ENCODE measurements around the gene CCM2.
A peak's percentile ranks its signal among the peaks of the same experiment; 100 is the strongest.
"Not testable (repeated sequence)": the region's sequence is repeated elsewhere in the genome, so short reads cannot be mapped to it uniquely, and the experiment has no call there.

CCM2 gene

DNA sequence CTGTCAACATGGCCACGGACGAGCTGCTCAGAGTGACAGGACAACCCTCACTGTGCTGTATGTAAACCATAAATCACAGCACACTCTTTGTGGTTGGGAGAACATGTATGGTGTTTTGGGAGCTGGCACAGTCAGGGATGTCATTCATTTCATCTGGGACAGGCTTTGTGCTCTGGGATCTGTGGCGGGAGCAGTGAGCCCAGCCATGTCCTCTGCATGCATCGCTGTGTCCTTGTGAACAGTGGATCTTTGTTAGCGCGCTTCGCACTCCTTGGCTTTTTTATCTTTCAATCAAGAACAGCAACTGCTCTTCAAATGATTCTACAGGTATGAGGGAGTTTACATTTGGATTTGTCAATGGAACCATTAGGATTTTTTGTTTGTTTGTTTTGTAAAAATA is 7.1 kb downstream of the CCM2 start:
- DNase-seq = no peak

DNA sequence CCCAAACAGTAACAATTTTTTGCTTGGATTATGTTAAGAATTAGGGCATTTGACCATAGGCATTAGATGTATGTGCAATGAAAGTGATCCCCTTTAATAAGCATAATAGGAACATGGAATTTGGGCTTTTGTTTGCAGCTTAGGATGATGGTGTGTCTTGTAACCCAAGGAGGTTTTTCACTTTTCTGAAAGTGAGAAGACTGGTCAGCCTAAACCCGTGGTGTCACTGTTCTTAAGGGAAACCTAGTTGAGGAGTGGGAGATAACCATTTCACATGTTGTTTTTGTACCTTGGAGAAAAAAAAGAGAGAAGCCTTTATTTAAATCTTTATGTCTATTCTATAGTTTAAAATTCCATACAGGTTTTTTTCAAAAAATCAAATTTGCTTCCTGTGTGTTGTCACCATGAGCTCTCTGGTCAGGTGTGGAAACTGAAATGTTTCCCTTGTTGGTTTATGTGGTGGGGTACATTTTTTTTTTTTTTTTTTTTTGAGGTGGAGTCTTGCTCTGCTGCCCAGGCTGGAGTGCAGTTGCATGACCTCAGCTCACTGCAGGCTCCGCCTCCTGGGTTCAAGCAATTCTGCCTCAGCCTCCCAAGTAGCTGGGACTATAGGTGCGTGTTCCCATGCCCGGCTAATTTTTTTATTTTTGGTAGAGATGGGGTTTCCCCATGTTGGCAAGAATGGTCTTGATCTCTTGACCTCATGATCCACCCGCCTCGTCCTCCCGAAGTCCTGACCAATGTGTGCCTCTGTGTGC is 7.7 kb downstream of the CCM2 start:
- DNase-seq = no peak

DNA sequence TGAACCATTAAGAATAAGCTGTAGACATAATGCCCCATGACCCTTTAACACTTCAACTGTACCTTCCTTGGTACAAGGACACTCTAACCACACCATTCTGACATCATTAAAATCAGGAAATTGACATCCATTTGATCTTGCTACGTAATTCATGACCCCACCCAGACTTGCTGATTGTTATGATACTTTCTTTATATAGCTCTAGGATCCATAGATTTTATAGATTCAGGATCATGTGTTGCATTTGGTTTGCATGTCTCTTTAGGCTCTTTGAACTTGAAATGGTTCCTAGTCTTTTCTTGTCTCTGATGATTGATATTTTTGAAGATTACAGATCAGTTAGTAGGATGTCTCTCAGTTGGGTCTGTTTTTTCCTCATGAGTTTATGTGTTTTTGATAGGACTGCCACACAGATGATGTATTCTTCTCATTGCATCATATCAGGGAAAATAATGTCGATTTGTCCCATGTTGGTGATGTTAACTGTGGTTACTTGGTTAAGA is 13.5 kb downstream of the CCM2 start:
- DNase-seq = peak in 1 of 2 donors; percentile 47

DNA sequence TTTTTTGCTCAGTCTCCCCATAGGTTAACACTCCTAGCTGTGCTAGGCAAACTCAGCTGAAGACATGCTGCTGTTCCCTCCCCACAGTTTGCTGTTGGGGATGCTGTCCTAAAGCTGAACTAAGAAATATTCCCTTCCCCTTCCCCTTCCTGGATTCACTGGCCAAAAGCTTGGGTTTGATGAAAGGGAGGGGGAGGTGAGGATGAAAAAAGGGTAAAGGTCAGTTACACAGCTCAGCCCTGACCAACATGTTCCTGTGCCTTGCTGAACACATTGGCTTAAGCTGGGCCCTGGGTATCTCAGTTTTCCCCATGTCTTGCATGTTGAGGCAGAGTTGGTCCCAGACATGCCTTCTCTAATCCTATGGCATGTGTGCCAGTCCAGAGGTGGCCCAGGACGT is 15.3 kb downstream of the CCM2 start:
- no peak for DNase-seq

- DNase-seq = no peak
Measured at GRCh38 chr7:45017253-45017652, 17.3 kb downstream of the CCM2 start.

DNA sequence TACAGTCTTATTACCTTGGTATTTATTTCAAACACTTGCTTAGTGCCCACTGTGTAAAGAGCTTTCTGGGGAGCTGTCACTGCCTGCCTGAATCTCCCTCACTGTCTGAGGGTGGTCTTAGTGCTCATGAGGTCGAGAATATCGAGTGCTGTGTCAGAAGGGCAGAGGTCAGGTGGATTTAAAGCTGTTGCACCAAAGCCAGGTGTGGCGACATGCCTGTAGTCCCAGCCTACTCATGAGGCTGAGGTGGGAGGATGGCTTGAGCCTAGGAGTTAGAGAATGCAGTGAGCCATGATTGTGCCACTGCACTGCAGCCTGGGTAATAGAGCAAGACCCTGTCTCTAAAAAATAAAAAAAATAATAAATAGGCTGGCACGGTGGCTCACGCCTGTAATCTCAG is 20.9 kb downstream of the CCM2 start:
- DNase-seq = no peak

GRCh38 chr7:45021604-45022296 is 21.7 kb downstream of the CCM2 start:
- no peak for DNase-seq

- no peak for DNase-seq
Measured at GRCh38 chr7:45024126-45024744, 24.2 kb downstream of the CCM2 start.

GRCh38 chr7:45025473-45025872 is 25.5 kb downstream of the CCM2 start:
- not testable (repeated sequence) for DNase-seq

GRCh38 chr7:45026013-45026412 is 26.0 kb downstream of the CCM2 start:
- DNase-seq = no peak

DNA sequence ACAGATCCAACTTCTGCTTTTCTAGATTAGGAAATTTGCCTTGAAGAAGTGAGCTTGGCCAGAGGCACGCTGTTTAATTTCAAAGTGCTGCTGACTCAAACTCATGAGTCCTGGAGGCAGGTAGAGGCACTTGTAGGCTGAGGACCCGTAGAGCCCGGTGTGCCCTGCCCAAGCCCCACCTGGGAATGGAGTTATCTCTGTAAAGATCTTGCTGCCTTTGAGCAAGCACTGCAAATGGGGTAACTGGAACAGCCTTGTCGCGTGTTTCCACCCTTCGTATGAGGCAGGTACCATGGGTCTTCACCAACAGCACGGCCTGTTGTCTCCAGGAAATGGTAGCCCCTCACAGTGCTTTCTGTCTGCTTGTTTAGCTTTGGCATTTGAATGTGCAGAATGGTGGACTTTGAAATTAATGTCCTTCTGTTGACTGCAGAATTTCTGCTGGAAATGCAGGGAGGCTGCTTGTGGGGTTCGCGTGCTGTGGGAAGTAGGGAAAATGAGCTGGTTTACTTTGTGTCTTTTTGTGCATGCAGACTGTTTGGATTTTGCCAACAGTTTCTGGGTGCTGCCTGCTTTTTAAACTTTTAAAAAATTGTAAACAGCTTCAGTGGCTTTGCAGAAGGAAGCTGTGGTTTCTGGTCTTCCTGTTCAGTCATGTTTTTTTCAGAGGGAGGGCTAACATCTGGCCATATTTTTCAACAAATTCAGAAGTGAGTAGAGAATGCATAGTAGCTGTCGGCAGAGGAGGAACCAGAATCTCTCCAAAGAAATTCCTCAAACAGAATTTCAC is 27.2 kb downstream of the CCM2 start:
- DNase-seq = peak; percentile 20 to 62

DNA sequence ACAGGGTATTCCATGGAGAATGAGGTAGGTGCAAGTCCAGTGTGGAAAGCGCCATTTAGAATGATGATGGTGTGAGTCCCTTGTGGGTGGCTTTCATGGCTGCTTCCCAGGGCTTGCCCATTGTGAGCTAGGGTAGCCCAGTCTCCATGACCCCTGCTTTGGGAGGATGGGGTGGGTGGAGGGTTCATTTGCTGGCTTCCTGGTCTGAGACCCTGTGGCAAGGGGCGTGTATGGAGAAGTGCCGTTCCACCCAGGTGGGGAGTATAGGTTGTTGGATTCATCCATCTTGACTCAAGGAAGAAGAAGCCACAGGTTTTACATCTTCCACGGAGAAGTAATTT is 27.7 kb downstream of the CCM2 start:
- DNase-seq = no peak

- no peak for DNase-seq
Measured at GRCh38 chr7:45028138-45028919, 28.3 kb downstream of the CCM2 start.

DNA sequence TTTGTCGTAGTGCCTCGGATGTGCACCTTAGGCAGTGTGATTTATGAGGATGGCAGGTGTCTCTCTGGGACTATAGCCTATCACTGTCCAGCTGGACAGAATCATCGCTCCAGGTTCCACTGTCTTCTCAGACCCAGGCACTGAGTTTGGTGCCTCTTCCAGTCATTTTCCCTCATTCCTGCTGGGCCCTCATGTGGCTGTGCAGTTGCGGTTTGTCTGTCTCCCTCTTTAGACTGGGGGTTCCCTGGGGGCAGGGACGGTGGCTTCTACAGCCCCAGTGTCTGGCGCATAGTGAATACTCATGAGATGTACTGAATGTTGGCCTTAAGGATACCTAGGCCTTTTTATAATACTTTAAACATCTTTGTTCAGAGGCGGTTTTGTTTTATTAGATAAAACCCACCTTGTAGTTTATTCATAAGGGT is 28.9 kb downstream of the CCM2 start:
- no peak for DNase-seq

DNA sequence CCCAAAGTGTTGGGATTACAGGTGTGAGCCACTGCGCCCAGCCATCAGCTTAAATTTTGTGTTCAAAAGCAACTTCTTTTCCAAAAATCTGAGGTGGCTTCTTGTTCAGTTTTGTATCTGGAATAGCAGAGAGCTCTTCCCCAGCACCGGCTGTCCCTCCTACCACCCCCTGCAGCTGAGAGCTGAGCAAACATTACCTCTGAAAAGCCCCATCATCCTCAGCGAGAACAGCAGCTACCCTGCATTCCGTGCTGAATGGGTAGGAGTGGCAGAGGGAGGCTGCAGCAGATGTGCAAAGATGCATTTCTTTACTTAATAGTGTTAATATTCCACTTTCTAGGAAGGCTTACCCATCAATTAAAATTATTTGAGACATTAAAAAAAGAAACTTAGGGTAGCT is 31.8 kb downstream of the CCM2 start:
- no peak for DNase-seq

DNA sequence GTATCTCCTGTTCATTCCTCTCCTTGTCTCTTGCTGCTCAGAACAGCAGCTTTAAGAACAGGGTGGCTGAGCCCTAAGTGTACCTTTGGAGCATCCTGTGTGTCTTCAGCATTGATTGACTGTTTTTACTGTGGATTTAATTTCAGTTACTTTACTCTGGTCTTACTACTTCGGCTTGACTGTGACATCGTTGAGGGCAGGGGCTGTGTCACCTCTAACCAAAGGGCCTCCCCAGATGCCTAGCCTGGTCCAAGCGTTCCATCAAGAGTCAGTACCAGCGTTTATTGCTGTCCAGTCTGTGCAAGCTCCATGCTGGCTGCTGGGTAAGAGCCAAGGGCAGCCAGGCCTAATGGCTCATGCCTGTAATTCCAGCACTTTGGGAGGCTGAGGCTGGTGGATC is 32.4 kb downstream of the CCM2 start:
- no peak for DNase-seq

DNA sequence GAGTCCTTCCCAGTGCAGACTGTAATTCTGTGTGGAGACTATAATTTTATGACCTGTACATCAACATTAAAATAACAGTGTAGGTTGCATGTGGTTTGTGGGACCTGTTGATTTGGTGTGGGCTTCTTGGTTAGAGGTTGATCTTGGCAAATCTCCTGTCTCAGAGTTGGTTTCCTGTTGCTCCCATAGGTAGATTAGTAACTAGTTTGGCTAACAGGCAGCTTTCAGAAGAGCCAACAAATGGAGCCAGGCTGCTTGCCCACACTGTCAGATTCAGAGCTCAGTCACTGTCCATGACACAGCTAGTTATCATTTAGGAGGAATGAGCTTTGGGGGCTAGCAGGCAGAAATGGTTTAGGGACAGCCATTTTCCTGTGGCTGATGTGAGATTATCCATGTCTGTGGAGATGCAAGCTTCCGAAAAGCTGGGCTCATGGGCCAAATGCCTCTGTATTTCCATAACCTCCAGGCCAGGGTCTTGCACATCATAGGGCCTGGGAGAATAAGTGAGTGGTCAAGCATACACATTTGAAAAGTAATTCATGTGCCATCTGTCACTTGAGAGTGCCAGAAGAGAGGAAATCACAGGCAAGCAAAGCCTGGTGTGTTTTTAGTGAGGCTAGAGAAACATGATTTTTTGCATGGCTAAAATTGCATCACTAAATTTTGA is 33.4 kb downstream of the CCM2 start:
- DNase-seq = peak in 1 of 2 donors; percentile 22

- no peak for DNase-seq
Measured at GRCh38 chr7:45033931-45034290, 33.9 kb downstream of the CCM2 start.

DNA sequence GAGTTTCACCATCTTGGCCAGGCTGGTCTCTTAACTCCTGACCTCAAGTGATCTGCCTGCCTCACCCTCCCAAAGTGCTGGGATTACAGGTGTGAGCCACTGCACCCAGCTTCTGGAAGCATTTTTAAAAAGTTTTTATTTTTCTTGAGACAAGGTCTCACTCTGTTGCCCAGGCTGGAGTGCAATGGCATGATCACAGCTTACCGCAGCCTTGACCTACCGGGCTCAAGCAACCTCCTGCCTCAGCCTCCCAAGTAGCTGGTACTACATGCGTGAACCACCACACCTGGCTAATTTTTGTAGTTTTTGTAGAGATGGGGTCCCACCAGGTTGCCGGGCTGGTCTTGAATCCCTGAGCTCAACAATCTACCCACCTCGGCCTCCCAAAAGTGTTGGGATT is 34.7 kb downstream of the CCM2 start:
- DNase-seq = not testable (repeated sequence)

DNA sequence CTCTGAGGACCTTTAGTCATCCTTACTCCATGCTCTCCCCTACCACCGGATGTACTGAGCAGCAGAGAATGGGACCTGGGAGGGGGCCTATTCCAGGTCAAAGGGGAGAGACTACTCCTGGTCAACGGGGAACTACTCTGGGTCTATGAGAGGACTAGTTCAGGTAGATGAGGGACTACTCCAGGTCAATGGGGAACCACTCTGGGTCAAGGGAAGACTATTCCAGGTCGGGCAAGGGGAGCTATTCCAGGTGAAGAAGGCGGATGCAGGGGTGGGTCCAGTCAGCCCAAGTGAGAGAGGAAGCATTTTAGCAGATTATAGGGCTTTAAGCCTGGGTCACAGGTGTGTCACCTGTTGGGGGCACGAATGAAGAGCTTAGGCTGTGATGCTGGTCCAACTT is 35.4 kb downstream of the CCM2 start:
- no peak for DNase-seq

DNA sequence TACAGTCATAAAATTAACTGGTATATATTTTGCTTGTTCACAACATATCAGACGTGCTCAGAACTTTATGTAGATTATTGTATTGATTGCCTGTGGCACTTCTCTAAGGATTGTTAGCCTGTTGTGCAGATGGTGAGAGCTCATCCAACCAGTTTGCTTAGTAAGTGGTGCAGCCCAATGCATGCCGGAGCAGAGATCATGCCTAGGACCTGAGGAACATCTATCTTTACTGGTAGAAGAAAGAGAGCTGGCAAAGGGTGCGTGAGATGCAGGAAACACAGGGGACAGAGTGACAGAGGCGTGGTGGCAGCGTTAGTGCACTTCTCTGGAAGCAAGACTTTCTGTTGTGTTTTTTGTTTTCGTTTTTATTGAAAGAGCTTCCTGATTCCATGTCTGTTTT is 35.9 kb downstream of the CCM2 start:
- no peak for DNase-seq

GRCh38 chr7:45036317-45036716 is 36.3 kb downstream of the CCM2 start:
- no peak for DNase-seq

Measured in CD4-positive, alpha-beta T cell treated with Interferon alpha-2 for 1 hour (primary cell).